Parathyroid adenoma (tissue), 2 donors: ENCODE results near the gene CFDP1.

Experiments
- H2AFZ ChIP-seq: fragments of 300-600 bp; sonication (generic); one replicate; pipeline ENCODE4 v1.7.0; 2017; ENCODE audit warnings: antibody characterized with exemption, mild to moderate bottlenecking
- H3K27ac ChIP-seq: fragments of 300-600 bp; sonication (generic); one replicate; pipeline ENCODE4 v1.7.0; 2017
- H3K27me3 ChIP-seq: fragments of 300-600 bp; sonication (generic); one replicate; pipeline ENCODE4 v1.7.0; 2017; ENCODE audit warnings: low read length; ENCODE audit not compliant: control insufficient read depth, insufficient read depth
- H3K36me3 ChIP-seq: fragments of 300-600 bp; sonication (generic); one replicate; pipeline ENCODE4 v1.7.0; 2017; ENCODE audit warnings: low read length; ENCODE audit not compliant: control insufficient read depth, insufficient read depth
- H3K4me1 ChIP-seq: fragments of 300-600 bp; sonication (generic); one replicate; pipeline ENCODE4 v1.7.0; 2017; ENCODE audit warnings: control low read depth
- H3K4me2 ChIP-seq: fragments of 300-600 bp; sonication (generic); one replicate; pipeline ENCODE4 v1.7.0; 2017; ENCODE audit warnings: low read length
- H3K4me3 ChIP-seq: fragments of 300-600 bp; sonication (generic); one replicate; pipeline ENCODE4 v1.7.0; 2017; ENCODE audit warnings: low read depth, low read length
- H3K79me2 ChIP-seq: fragments of 300-600 bp; sonication (generic); one replicate; pipeline ENCODE4 v1.7.0; 2017; ENCODE audit warnings: control low read depth
- H3K9ac ChIP-seq: fragments of 300-600 bp; sonication (generic); one replicate; pipeline ENCODE4 v1.7.0; 2017; ENCODE audit warnings: mild to moderate bottlenecking
- H3K9me3 ChIP-seq: fragments of 300-600 bp; sonication (generic); one replicate; pipeline ENCODE4 v1.7.0; 2017; ENCODE audit warnings: low read length; ENCODE audit not compliant: control insufficient read depth
- TF ChIP-seq, protein P1 (sequence below): fragments of 300-600 bp; sonication (generic); IDR thresholded peaks from one replicate; pipeline ENCODE4 v1.7.0; 2017; ENCODE audit warnings: antibody characterized with exemption, mild to moderate bottlenecking
- donor health status: primary hyperparathyroidism.

CFDP1 gene

DNA sequence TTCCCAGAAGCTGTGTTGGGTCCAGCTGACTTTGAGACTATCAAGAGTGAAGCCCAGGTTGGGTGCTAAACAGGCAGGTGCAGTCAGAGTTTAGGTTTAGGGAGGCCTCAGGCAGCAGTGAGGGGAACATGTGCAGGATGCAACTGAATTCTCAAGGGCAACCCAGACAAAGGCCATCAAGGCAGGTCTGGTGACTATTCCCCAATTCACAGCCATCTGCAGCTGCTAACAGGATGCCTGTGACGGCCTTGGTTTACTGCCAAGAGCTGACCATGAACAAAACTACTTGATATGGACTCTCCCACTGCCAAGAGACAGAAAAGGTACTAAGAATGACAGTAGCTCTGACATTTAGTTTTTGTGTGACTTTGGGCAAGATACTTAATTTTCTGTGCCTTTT, 136.7 kb downstream of the CFDP1 start:
- no peak overlapping the region for H2AFZ ChIP-seq
- H3K9me3 ChIP-seq, result no peaks in the 10 kb centered on the region
- H3K79me2 ChIP-seq, result no peaks in the 10 kb centered on the region
- H3K4me3 ChIP-seq, result no peak overlapping the region
- no peaks in the 10 kb centered on the region for H3K36me3 ChIP-seq
- no peak overlapping the region for H3K4me2 ChIP-seq
- H3K4me1 ChIP-seq, result no peaks in the 10 kb centered on the region
- TF ChIP-seq, protein P1, sequence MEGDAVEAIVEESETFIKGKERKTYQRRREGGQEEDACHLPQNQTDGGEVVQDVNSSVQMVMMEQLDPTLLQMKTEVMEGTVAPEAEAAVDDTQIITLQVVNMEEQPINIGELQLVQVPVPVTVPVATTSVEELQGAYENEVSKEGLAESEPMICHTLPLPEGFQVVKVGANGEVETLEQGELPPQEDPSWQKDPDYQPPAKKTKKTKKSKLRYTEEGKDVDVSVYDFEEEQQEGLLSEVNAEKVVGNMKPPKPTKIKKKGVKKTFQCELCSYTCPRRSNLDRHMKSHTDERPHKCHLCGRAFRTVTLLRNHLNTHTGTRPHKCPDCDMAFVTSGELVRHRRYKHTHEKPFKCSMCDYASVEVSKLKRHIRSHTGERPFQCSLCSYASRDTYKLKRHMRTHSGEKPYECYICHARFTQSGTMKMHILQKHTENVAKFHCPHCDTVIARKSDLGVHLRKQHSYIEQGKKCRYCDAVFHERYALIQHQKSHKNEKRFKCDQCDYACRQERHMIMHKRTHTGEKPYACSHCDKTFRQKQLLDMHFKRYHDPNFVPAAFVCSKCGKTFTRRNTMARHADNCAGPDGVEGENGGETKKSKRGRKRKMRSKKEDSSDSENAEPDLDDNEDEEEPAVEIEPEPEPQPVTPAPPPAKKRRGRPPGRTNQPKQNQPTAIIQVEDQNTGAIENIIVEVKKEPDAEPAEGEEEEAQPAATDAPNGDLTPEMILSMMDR, result no peak
- H3K9ac ChIP-seq, result no peak overlapping the region
- no peaks in the 10 kb centered on the region for H3K27me3 ChIP-seq
- no peak overlapping the region for H3K27ac ChIP-seq

DNA sequence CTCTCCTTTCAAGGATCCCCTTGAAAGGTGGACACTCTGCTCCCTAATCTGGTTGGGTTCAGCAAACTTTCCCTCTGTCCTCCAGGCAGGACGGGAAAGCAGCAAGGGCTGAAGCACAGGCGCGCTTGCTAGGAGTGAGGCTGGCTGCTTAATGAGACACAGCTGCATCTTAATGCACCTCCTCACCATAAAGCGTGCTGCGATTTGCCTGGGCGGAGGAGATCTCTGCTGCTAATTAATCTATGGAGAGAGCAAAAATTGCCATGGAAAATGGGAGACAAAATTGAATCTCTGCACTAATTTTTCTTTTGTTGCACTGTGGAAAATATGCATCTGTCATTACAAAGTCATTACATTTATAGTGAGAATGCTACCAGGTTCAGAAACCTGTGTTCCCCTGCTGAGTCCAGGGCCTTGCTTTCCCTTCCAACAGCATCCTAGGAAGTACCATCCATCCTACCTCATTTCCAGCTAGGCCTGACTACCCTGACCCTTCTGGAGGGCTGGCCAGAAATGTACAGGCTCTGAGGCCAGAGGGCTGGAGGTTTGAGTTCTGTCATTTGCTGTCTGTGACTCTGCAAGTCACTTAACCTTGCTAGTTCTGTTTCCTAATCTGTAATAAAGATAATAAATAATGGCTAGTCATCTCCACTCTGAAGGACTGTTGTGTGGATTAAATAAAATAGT, 138.4 kb downstream of the CFDP1 start:
- H3K9me3 ChIP-seq, result no peaks in the 10 kb centered on the region
- H3K27me3 ChIP-seq, result no peaks in the 10 kb centered on the region
- no peak overlapping the region for H3K4me3 ChIP-seq
- no peak overlapping the region for H3K4me2 ChIP-seq
- no peak overlapping the region for H3K27ac ChIP-seq
- H3K4me1 ChIP-seq, result no peaks in the 10 kb centered on the region
- TF ChIP-seq, protein P1, result no peak
- H3K79me2 ChIP-seq, result no peaks in the 10 kb centered on the region
- no peak overlapping the region for H3K9ac ChIP-seq
- H3K36me3 ChIP-seq, result no peaks in the 10 kb centered on the region
- no peak overlapping the region for H2AFZ ChIP-seq

DNA sequence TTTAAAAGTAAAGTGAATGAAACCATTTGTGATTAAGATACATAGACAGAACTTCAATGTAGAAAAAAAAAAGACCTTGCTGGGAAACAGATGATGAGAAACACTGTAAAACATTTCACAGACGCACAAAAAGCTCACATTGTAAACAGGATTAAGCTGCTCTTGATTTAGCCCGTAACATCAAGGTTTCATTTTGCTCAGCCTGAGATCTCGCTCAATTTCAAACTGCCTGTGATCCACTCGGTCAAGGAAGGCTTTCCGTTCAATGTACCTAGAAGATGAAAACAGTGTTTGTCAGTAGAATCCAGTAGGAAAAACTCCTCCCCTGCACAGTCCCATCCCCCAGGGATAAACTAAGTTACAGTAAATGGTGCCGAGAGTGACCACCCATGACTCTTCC, 139.5 kb downstream of the CFDP1 start:
- H3K27me3 ChIP-seq, result no peaks in the 10 kb centered on the region
- H3K4me1 ChIP-seq, result no peaks in the 10 kb centered on the region
- TF ChIP-seq, protein P1, result no peak
- H3K4me2 ChIP-seq, result no peak overlapping the region
- H3K79me2 ChIP-seq, result no peaks in the 10 kb centered on the region
- H3K36me3 ChIP-seq, result no peaks in the 10 kb centered on the region
- H3K27ac ChIP-seq, result no peak overlapping the region
- H3K9me3 ChIP-seq, result no peaks in the 10 kb centered on the region
- no peak overlapping the region for H3K4me3 ChIP-seq
- no peak overlapping the region for H2AFZ ChIP-seq
- H3K9ac ChIP-seq, result no peak overlapping the region

- Histone ChIP-seq H3K4me3 (no peak overlapping the region), H3K27ac (no peak overlapping the region), H3K9me3 (no peaks in the 10 kb centered on the region), H3K36me3 (no peaks in the 10 kb centered on the region), H3K4me1 (no peaks in the 10 kb centered on the region), H3K4me2 (no peak overlapping the region), H3K27me3 (no peaks in the 10 kb centered on the region), H3K79me2 (no peaks in the 10 kb centered on the region), H3K9ac (no peak overlapping the region), H2AFZ (no peak overlapping the region)
- TF ChIP-seq, protein P1, result no peak
Observed at GRCh38 chr16:75293173-75293572, 140.1 kb downstream of the CFDP1 start.

DNA sequence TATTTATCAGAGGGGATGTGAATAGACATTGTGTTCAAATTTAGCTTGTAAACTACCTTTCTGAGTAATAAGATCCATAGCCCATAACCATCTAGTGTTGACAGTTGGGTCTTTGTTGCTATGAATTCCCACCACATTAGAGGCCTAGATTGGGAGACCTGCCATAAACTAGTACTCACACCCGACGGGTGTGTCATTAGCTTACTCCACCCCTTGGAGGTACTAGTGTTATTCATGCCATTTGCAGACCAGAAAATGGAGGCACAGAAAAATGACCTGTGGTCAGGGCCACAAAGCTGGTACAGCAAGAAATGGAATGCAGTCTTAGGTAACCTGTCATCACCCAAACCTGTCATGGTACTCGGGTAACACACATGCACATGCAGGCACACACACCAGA, 140.6 kb downstream of the CFDP1 start:
- Histone ChIP-seq H3K36me3 (no peaks in the 10 kb centered on the region), H3K4me2 (no peak overlapping the region), H3K27me3 (no peaks in the 10 kb centered on the region), H3K9me3 (no peaks in the 10 kb centered on the region), H3K27ac (no peak overlapping the region), H3K4me1 (no peaks in the 10 kb centered on the region), H3K9ac (no peak overlapping the region), H3K4me3 (no peak overlapping the region), H3K79me2 (no peaks in the 10 kb centered on the region), H2AFZ (no peak overlapping the region)
- TF ChIP-seq, protein P1, result no peak
